Activated naive CD4-positive, alpha-beta T cell treated with anti-CD3 and anti-CD28 coated beads, Interleukin-2, amount 10 ng/mL, durations not matched to agents 7 days and 5 days (primary cell): ENCODE measurements around the gene MRPL19.

ENCODE experiments used
- CTCF ChIA-PET: fragments of 350-600 bp; sonication (Branson Sonifier 250); formaldehyde crosslinking; loops from one replicate; lab custom pipeline; 2021; ENCODE audit warnings: antibody characterized with exemption; lab: Charles Lee
- DNase-seq: peaks from one replicate; pipeline ENCODE4 v3.0.0-alpha.2; 2020
- H3K27ac Mint-ChIP-seq: one replicate; pipeline ENCODE4 v1.8.0; 2021; ENCODE audit warnings: mild to moderate bottlenecking, moderate library complexity, mixed read lengths
- H3K27me3 Mint-ChIP-seq: one replicate; pipeline ENCODE4 v1.8.0; 2021; ENCODE audit warnings: mild to moderate bottlenecking, mixed read lengths
- H3K36me3 Mint-ChIP-seq: one replicate; pipeline ENCODE4 v1.8.0; 2021; ENCODE audit warnings: mixed read lengths
- H3K4me1 Mint-ChIP-seq: one replicate; pipeline ENCODE4 v1.8.0; 2021; ENCODE audit warnings: mixed read lengths
- H3K4me3 Mint-ChIP-seq: one replicate; pipeline ENCODE4 v1.8.0; 2021; ENCODE audit warnings: mild to moderate bottlenecking, moderate library complexity, mixed read lengths
- H3K9me3 Mint-ChIP-seq: one replicate; pipeline ENCODE4 v1.8.0; 2021; ENCODE audit warnings: mixed read lengths

MRPL19 gene

GRCh38 chr2:75608684-75609333, 37.8 kb upstream of the MRPL19 start:
- Mint-ChIP-seq H3K9me3 (no peaks in the 10 kb centered on the region), H3K36me3 (no peaks in the 10 kb centered on the region), H3K27ac (no peak overlapping the region), H3K27me3 (peaks cover 72% of the 10 kb centered on the region), H3K4me3 (no peak overlapping the region), H3K4me1 (no peaks in the 10 kb centered on the region)
- peak; percentile 59 for DNase-seq
- CTCF ChIA-PET = interaction anchor here (0.7 to 3.6 kb wide), 18 partner anchors 10 to 733 kb away, joined by 3 to 52 read pairs (median 3); no protein-coding TSS in a partner anchor

GRCh38 chr2:75609334-75609689, 37.3 kb upstream of the MRPL19 start:
- Mint-ChIP-seq H3K36me3 (no peaks in the 10 kb centered on the region), H3K27ac (no peak overlapping the region), H3K9me3 (no peaks in the 10 kb centered on the region), H3K4me1 (no peaks in the 10 kb centered on the region), H3K27me3 (peaks cover 72% of the 10 kb centered on the region), H3K4me3 (no peak overlapping the region)
- no peak for DNase-seq
- CTCF ChIA-PET = interaction anchor here (1.0 to 3.6 kb wide), 11 partner anchors 10 to 690 kb away, joined by 3 to 52 read pairs (median 4); no protein-coding TSS in a partner anchor

DNA sequence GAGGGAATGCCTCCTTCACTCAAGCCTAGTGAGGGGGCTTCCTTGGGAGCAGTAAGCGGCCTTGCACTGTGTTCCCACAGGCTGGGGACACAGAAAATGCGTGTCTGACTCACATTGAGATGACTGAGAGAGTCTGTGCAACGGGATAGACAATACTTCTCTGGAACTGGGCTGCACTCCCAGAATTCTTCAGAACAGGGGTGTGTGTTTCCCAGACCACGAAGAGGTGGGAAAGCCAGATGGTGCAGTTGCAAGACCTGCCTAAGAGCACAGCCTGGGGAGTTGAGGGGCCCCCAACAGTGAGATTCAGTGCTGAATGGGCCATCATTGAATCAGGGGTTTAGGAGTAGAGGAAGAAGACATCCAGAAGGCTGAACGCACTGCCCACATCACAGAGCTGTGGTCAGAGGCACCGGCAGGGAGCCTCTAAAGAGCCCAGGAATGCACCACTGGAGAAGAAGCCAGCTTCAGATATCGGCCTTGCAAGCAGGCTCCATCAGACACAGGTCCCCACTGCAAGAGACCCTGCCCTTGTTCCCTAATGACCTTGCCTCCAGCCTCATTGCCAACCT, 36.6 kb upstream of the MRPL19 start:
- no peak overlapping the region for H3K27ac Mint-ChIP-seq
- H3K9me3 Mint-ChIP-seq = no peaks in the 10 kb centered on the region

GRCh38 chr2:75610671-75611070, 35.9 kb upstream of the MRPL19 start:
- H3K4me1 Mint-ChIP-seq = no peaks in the 10 kb centered on the region
- DNase-seq = no peak
- H3K36me3 Mint-ChIP-seq = no peaks in the 10 kb centered on the region
- H3K4me3 Mint-ChIP-seq = no peak overlapping the region
- no peaks in the 10 kb centered on the region for H3K9me3 Mint-ChIP-seq
- H3K27ac Mint-ChIP-seq = no peak overlapping the region
- peaks cover 61% of the 10 kb centered on the region for H3K27me3 Mint-ChIP-seq
- CTCF ChIA-PET = interaction anchor here (0.9 to 3.6 kb wide), 5 partner anchors 8 to 144 kb away, joined by 3 to 52 read pairs (median 4); no protein-coding TSS in a partner anchor

More for the DNA sequence above, 36.6 kb upstream of the MRPL19 start:
- H3K27me3 Mint-ChIP-seq = peaks cover 67% of the 10 kb centered on the region
- DNase-seq = no peak
- no peaks in the 10 kb centered on the region for H3K36me3 Mint-ChIP-seq
- H3K4me3 Mint-ChIP-seq = no peak overlapping the region
- CTCF ChIA-PET = interaction anchor here (0.9 to 3.6 kb wide), 9 partner anchors 9 to 557 kb away, joined by 3 to 52 read pairs (median 4); no protein-coding TSS in a partner anchor
- no peaks in the 10 kb centered on the region for H3K4me1 Mint-ChIP-seq

DNA sequence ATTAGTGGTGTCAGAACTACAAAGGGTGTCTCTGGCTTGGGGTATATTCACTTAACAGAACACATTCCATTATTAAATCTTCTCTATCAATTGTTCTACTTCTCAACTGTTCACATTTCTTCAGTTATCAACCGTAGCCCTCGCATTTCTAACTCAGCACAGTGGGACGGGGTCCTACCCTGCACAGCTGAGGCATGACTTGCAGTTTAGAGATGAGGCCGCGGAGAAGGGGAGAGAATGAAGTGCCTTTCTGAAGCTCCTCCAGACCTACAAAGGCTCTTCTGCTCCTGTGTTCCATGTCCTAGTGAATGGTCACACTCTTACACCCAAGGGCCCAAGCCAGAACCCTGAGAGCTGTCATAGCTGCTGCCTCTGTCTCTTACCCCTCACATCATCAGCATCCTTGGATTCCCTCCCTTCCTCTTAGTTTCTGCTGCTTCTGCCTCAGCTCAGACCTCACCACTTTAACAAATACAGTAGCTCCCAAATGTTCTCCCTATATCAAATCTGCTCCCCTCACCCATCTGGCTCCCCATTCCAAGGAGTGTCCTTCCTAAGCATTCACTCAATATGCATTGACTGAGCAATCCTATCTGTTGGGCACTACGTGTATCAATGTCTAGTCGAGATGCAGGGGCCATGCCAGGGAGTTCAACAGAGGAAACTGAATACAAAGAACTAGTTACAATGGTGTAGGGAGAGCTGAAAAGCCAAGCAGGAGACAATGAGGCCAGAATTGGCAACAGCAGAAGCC, 34.3 kb upstream of the MRPL19 start:
- no peak for DNase-seq
- H3K4me3 Mint-ChIP-seq = no peak overlapping the region
- H3K9me3 Mint-ChIP-seq = no peaks in the 10 kb centered on the region
- no peaks in the 10 kb centered on the region for H3K4me1 Mint-ChIP-seq
- H3K27ac Mint-ChIP-seq = no peak overlapping the region
- no peaks in the 10 kb centered on the region for H3K36me3 Mint-ChIP-seq
- CTCF ChIA-PET = interaction anchor here (1.0 kb wide), 1 partner anchor 16 kb away, joined by 3 read pairs; no protein-coding TSS in a partner anchor
- H3K27me3 Mint-ChIP-seq = peaks cover 47% of the 10 kb centered on the region

GRCh38 chr2:75612862-75613243, 33.7 kb upstream of the MRPL19 start:
- CTCF ChIA-PET = interaction anchor here (1.0 to 1.5 kb wide), 3 partner anchors 15 to 147 kb away, joined by 3 read pairs; no protein-coding TSS in a partner anchor
- H3K27me3 Mint-ChIP-seq = peaks cover 45% of the 10 kb centered on the region
- H3K4me3 Mint-ChIP-seq = no peak overlapping the region
- no peak overlapping the region for H3K27ac Mint-ChIP-seq
- no peaks in the 10 kb centered on the region for H3K36me3 Mint-ChIP-seq
- no peak for DNase-seq
- no peaks in the 10 kb centered on the region for H3K9me3 Mint-ChIP-seq
- no peaks in the 10 kb centered on the region for H3K4me1 Mint-ChIP-seq

DNA sequence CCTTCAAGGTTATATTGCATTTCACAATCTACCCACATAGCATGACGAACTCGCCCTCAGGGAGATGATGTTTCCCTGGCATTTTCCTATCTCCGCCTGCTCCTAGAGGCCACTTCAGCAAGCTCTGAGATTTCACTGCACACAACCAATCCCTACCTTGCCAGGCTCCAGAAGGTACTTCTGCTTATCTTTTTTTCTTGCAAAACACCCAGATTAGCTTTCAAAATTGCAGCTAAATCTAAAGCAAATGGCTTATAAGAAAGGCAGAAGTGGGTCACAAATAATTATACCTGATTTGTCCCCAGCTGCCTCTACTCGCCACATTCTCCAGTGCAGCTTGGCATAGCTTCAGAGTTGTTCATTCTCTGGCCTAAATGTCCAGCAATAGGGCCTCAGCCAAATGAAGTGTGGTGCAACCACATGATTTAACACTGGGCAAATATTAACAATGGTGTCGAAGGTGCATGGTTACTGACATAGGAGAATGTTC, 32.4 kb upstream of the MRPL19 start:
- no peak for DNase-seq
- CTCF ChIA-PET = interaction anchor here (1.0 to 1.5 kb wide), 3 partner anchors 14 to 149 kb away, joined by 3 read pairs; no protein-coding TSS in a partner anchor

DNA sequence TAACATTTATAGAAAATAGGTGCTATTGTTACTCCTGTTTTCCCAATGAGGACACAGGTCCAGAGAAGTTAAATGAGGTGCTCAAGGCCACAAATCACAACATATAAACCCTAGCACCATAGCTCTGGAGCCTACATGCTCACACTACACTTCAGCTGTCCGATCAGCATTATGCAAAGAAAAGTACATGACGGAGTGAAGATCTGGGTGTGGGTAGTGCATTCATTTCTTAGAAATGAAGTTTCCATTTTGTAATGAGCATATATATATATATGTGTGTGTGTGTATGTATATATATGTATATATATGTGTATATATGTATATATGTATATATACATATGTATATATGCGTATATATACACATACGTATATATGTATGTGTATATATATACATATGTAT, 30.2 kb upstream of the MRPL19 start:
- peaks cover 23% of the 10 kb centered on the region for H3K27me3 Mint-ChIP-seq
- CTCF ChIA-PET = interaction anchor here (1.1 kb wide), 1 partner anchor 10 kb away, joined by 3 read pairs; no protein-coding TSS in a partner anchor
- no peak overlapping the region for H3K4me3 Mint-ChIP-seq
- DNase-seq = no peak
- no peaks in the 10 kb centered on the region for H3K36me3 Mint-ChIP-seq
- H3K27ac Mint-ChIP-seq = no peak overlapping the region
- no peaks in the 10 kb centered on the region for H3K4me1 Mint-ChIP-seq
- H3K9me3 Mint-ChIP-seq = no peaks in the 10 kb centered on the region

More for the DNA sequence above, 32.4 kb upstream of the MRPL19 start:
- no peak overlapping the region for H3K4me3 Mint-ChIP-seq
- no peaks in the 10 kb centered on the region for H3K36me3 Mint-ChIP-seq
- H3K27me3 Mint-ChIP-seq = peaks cover 34% of the 10 kb centered on the region
- no peaks in the 10 kb centered on the region for H3K9me3 Mint-ChIP-seq
- no peaks in the 10 kb centered on the region for H3K4me1 Mint-ChIP-seq
- H3K27ac Mint-ChIP-seq = no peak overlapping the region

- Mint-ChIP-seq H3K4me1 (no peaks in the 10 kb centered on the region), H3K4me3 (no peak overlapping the region), H3K27ac (no peak overlapping the region), H3K9me3 (no peaks in the 10 kb centered on the region), H3K27me3 (peaks cover 18% of the 10 kb centered on the region), H3K36me3 (no peaks in the 10 kb centered on the region)
- no peak for DNase-seq
- CTCF ChIA-PET = no interaction called here
Observed at GRCh38 chr2:75616933-75617332, 29.6 kb upstream of the MRPL19 start.

DNA sequence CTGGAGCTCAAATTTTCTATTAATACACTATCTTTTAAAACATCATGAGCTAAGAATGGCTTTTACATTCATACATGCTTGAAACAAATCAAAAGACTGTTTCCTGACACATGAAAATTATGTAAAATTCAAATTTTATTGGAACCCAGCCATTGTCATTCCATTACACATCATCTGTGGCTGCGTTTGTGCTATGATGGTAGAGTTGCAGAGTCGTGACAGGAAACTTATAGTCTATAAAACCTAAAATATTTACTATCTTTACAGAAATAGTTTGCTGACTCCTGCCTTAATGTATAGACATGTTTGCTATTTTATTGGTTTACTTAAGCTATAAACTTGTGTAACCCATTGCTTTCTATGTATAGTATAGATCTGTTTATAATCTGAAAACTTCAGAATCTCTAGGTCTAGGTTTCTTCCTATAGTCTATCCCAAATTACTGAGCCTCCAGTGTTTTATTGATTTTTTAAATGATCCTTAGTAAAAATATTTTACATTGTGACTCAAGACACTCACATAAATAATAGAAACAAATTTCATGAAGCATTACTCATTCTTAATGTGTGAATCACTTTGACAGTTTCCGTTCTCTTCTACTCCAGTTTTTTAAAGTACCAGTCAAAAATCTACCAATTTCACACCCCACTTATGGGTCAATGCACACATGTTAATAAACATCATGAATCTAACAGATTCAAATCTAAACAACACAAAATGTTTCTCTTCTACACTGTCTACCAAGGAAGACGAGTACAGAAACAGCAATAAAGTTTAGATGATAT, 26.4 kb upstream of the MRPL19 start:
- Mint-ChIP-seq H3K9me3 (no peaks in the 10 kb centered on the region), H3K27me3 (peaks cover 19% of the 10 kb centered on the region), H3K4me3 (no peak overlapping the region), H3K4me1 (no peaks in the 10 kb centered on the region), H3K36me3 (no peaks in the 10 kb centered on the region), H3K27ac (no peak overlapping the region)
- no peak for DNase-seq
- CTCF ChIA-PET = interaction anchor here (1.3 to 1.4 kb wide), 2 partner anchors 12 to 155 kb away, joined by 3 read pairs; no protein-coding TSS in a partner anchor

GRCh38 chr2:75621228-75621627, 25.4 kb upstream of the MRPL19 start:
- H3K27me3 Mint-ChIP-seq = peaks cover 24% of the 10 kb centered on the region
- CTCF ChIA-PET = interaction anchor here (0.9 to 1.4 kb wide), 2 partner anchors 11 to 13 kb away, joined by 3 read pairs; no protein-coding TSS in a partner anchor
- no peaks in the 10 kb centered on the region for H3K36me3 Mint-ChIP-seq
- H3K4me3 Mint-ChIP-seq = no peak overlapping the region
- H3K9me3 Mint-ChIP-seq = no peaks in the 10 kb centered on the region
- H3K27ac Mint-ChIP-seq = no peak overlapping the region
- DNase-seq = no peak
- no peaks in the 10 kb centered on the region for H3K4me1 Mint-ChIP-seq

- Mint-ChIP-seq H3K9me3 (no peaks in the 10 kb centered on the region), H3K36me3 (no peaks in the 10 kb centered on the region), H3K27me3 (peaks cover 27% of the 10 kb centered on the region), H3K27ac (no peak overlapping the region), H3K4me1 (no peaks in the 10 kb centered on the region), H3K4me3 (no peak overlapping the region)
- no peak for DNase-seq
- CTCF ChIA-PET = interaction anchor here (0.9 to 1.0 kb wide), 2 partner anchors 19 to 55 kb away, joined by 4 to 5 read pairs; no protein-coding TSS in a partner anchor
Observed at GRCh38 chr2:75622500-75622899, 24.1 kb upstream of the MRPL19 start.

DNA sequence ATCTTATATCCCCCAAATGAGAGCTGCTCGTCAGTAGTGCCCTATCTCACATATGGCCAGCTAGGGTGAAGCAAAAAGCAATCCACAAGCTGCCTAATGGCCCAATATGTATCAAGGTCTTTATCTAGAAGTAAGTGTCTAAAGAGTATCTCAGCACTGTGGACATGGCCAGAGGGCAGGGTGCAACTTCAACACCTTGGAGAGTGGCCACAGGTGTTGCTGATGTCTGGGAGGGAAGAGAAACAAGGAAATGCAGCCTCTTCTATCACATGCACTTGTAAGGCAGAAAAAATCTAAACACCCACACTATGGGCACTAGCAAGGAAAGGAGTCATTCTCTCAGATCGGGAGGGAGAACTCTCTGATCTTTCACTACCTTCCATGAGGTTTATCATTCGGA, 23.7 kb upstream of the MRPL19 start:
- no peaks in the 10 kb centered on the region for H3K9me3 Mint-ChIP-seq
- no peak overlapping the region for H3K4me3 Mint-ChIP-seq
- CTCF ChIA-PET = interaction anchor here (0.9 to 1.0 kb wide), 2 partner anchors 18 to 55 kb away, joined by 4 to 5 read pairs; no protein-coding TSS in a partner anchor
- H3K27ac Mint-ChIP-seq = no peak overlapping the region
- no peak for DNase-seq
- H3K36me3 Mint-ChIP-seq = no peaks in the 10 kb centered on the region
- peaks cover 24% of the 10 kb centered on the region for H3K27me3 Mint-ChIP-seq
- H3K4me1 Mint-ChIP-seq = no peaks in the 10 kb centered on the region
